ENCODE data around the gene OR13C8. TPM values are rescaled to one million over a fixed set of nuclear protein-coding genes. Genes with fewer than 3 reads are reported as not detected.

Gene OR13C8
- total RNA-seq, 1 donor from 2014 or later = not detected

- H3K4me1 Mint-ChIP-seq = no peaks in the 10 kb centered on the region
- Histone ChIP-seq H3F3A (ENCODE audit: low read depth) (no peaks in the 10 kb centered on the region), H3K9me3 (ENCODE audit: low read depth) (peaks cover 5% of the 10 kb centered on the region), H3K4me1 (no peaks in the 10 kb centered on the region), H2AFZ (replicated peaks) (no peak overlapping the region), H3K9ac (no peak overlapping the region), H3K4me2 (no peak overlapping the region), H4K20me1 (ENCODE audit: low read depth) (no peaks in the 10 kb centered on the region), H3K4me3 (no peak overlapping the region), H3K79me2 (ENCODE audit: low read depth) (no peaks in the 10 kb centered on the region), H3K27ac (no peak overlapping the region), H3K36me3 (peaks cover 3% of the 10 kb centered on the region), H3K27me3 (no peaks in the 10 kb centered on the region)
- no peak overlapping the region for H3K27ac Mint-ChIP-seq
- H3K27me3 Mint-ChIP-seq (ENCODE audit: insufficient read depth, low read depth) = peaks cover 2% of the 10 kb centered on the region
- no peak overlapping the region for H3K4me3 Mint-ChIP-seq
- H3K36me3 Mint-ChIP-seq = no peaks in the 10 kb centered on the region
- DNase-seq (ENCODE audit: low spot score) = no peak
- no peak for TF ChIP-seq EZH2phosphoT487 (IDR thresholded peaks at IDR 0.05)
- no peak for TF ChIP-seq CTCF (IDR thresholded peaks at IDR 0.05)
- no peak for TF ChIP-seq EZH2 (IDR thresholded peaks at IDR 0.05)
- H3K9me3 Mint-ChIP-seq = peaks cover 13% of the 10 kb centered on the region
These were observed 3.6 kb downstream of the OR13C8 start for GRCh38 chr9:104572612-104573011.

- no peak overlapping the region for H2AFZ ChIP-seq (replicated peaks)
- DNase-seq (ENCODE audit: low spot score) = no peak
- Mint-ChIP-seq H3K27me3 (ENCODE audit: insufficient read depth, low read depth) (peaks cover 2% of the 10 kb centered on the region), H3K36me3 (no peaks in the 10 kb centered on the region), H3K4me3 (no peak overlapping the region), H3K4me1 (no peaks in the 10 kb centered on the region), H3K27ac (no peak overlapping the region), H3K9me3 (peaks cover 13% of the 10 kb centered on the region)
- peaks cover 5% of the 10 kb centered on the region for H3K9me3 ChIP-seq (ENCODE audit: low read depth)
- no peak overlapping the region for H3K4me3 ChIP-seq
- no peaks in the 10 kb centered on the region for H3K79me2 ChIP-seq (ENCODE audit: low read depth)
- H3K27ac ChIP-seq = no peak overlapping the region
- H3K36me3 ChIP-seq = peaks cover 3% of the 10 kb centered on the region
- TF ChIP-seq CTCF (IDR thresholded peaks at IDR 0.05) (no peak), EZH2 (IDR thresholded peaks at IDR 0.05) (no peak)
- no peak overlapping the region for H3K4me2 ChIP-seq
- no peaks in the 10 kb centered on the region for H3F3A ChIP-seq (ENCODE audit: low read depth)
- no peaks in the 10 kb centered on the region for H3K27me3 ChIP-seq
- H3K9ac ChIP-seq = no peak overlapping the region
- H3K4me1 ChIP-seq = no peaks in the 10 kb centered on the region
- no peaks in the 10 kb centered on the region for H4K20me1 ChIP-seq (ENCODE audit: low read depth)
These were observed 6.5 kb downstream of the OR13C8 start for GRCh38 chr9:104575456-104575855.

- Mint-ChIP-seq H3K4me3 (no peak overlapping the region), H3K9me3 (peaks cover 9% of the 10 kb centered on the region), H3K4me1 (no peaks in the 10 kb centered on the region), H3K27ac (no peak overlapping the region), H3K27me3 (ENCODE audit: insufficient read depth, low read depth) (peaks cover 2% of the 10 kb centered on the region), H3K36me3 (no peaks in the 10 kb centered on the region)
- no peaks in the 10 kb centered on the region for H3F3A ChIP-seq (ENCODE audit: low read depth)
- no peak overlapping the region for H3K4me3 ChIP-seq
- no peak overlapping the region for H3K9ac ChIP-seq
- TF ChIP-seq EZH2 (IDR thresholded peaks at IDR 0.05) = no peak
- no peak for TF ChIP-seq CTCF (IDR thresholded peaks at IDR 0.05)
- no peak for TF ChIP-seq EZH2phosphoT487 (IDR thresholded peaks at IDR 0.05)
- H3K4me1 ChIP-seq = no peaks in the 10 kb centered on the region
- no peak for DNase-seq (ENCODE audit: low spot score)
- no peak overlapping the region for H3K27ac ChIP-seq
- H3K27me3 ChIP-seq = no peaks in the 10 kb centered on the region
- H3K36me3 ChIP-seq = peaks cover 3% of the 10 kb centered on the region
- H3K9me3 ChIP-seq (ENCODE audit: low read depth) = peaks cover 5% of the 10 kb centered on the region
- H4K20me1 ChIP-seq (ENCODE audit: low read depth) = no peaks in the 10 kb centered on the region
- no peak overlapping the region for H2AFZ ChIP-seq (replicated peaks)
- H3K79me2 ChIP-seq (ENCODE audit: low read depth) = no peaks in the 10 kb centered on the region
- no peak overlapping the region for H3K4me2 ChIP-seq
These were observed 8.3 kb downstream of the OR13C8 start for GRCh38 chr9:104577263-104577662.
